B cell (primary cell): ENCODE measurements around the gene SLC7A5.

Source experiments
- EZH2 ChIP-seq: IDR thresholded peaks from 2 replicates; pipeline ENCODE4 v1.6.1; 2012; ENCODE audit warnings: borderline replicate concordance, low read depth, mild to moderate bottlenecking, moderate library complexity, low read length; ENCODE audit not compliant: insufficient read depth, poor library complexity, severe bottlenecking
- TF ChIP-seq, protein P1 (sequence below): fragments of 200-600 bp; IDR thresholded peaks from one replicate; pipeline ENCODE4 v1.8.0; 2022; ENCODE audit warnings: antibody characterized with exemption, mild to moderate bottlenecking

DNA sequence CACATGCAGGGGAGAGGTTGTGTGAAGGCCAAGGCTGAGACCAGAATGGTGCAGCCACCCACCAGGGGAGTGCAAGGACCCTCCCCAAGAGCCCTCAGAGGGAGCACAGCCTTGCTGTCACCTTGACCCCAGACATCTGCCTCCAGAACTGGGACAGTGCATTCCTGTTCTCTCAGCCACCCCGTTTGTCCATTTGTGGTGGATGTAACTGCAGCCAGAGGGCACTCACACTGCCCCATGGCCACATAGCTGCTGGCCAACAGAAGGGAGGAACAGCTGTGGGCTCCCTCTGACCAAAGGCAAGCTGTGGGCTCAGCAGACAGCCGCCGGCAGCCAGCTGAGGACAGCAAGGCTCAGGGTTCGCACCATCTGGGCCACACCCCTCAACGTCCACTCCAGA lies 53.7 kb downstream of the SLC7A5 start:
- TF ChIP-seq, protein P1, sequence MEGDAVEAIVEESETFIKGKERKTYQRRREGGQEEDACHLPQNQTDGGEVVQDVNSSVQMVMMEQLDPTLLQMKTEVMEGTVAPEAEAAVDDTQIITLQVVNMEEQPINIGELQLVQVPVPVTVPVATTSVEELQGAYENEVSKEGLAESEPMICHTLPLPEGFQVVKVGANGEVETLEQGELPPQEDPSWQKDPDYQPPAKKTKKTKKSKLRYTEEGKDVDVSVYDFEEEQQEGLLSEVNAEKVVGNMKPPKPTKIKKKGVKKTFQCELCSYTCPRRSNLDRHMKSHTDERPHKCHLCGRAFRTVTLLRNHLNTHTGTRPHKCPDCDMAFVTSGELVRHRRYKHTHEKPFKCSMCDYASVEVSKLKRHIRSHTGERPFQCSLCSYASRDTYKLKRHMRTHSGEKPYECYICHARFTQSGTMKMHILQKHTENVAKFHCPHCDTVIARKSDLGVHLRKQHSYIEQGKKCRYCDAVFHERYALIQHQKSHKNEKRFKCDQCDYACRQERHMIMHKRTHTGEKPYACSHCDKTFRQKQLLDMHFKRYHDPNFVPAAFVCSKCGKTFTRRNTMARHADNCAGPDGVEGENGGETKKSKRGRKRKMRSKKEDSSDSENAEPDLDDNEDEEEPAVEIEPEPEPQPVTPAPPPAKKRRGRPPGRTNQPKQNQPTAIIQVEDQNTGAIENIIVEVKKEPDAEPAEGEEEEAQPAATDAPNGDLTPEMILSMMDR: no peak
- TF ChIP-seq EZH2: no peak
